Ovary (tissue), 9 donors: ENCODE measurements around the gene ADGRB3. TPM values are rescaled to one million over a fixed set of nuclear protein-coding genes. Genes with fewer than 3 reads are reported as not detected.
"Not testable (repeated sequence)": the region's sequence is repeated elsewhere in the genome, so short reads cannot be mapped to it uniquely, and the experiment has no call there.

ENCODE experiments used
- DNase-seq, 5 donors: peaks; one replicate each; pipeline ENCODE4 v3.0.0-alpha.2; 2019 to 2020
- H3K27ac ChIP-seq, 2 donors: fragments of 200-600 bp; one replicate each; pipeline versions ENCODE4 v1.5.1 to v1.8.0; 2019 to 2022
- H3K27me3 ChIP-seq: fragments of 200-600 bp; one replicate; pipeline ENCODE4 v1.8.0; 2022
- H3K36me3 ChIP-seq: fragments of 200-600 bp; sonication (generic); one replicate; pipeline ENCODE4 v1.5.1; 2019
- H3K4me1 ChIP-seq: one replicate; pipeline ENCODE4 v1.8.1; 2013; ENCODE audit warnings: mild to moderate bottlenecking, moderate library complexity; ENCODE audit not compliant: insufficient read depth
- H3K4me3 ChIP-seq: fragments of 200-600 bp; sonication (generic); one replicate; pipeline ENCODE4 v1.5.1; 2017
- H3K9me3 ChIP-seq, 2 donors: fragments of 200-600 bp in 1 of 2; sonication (generic) in 1 of 2; one replicate each; pipeline versions ENCODE4 v1.5.1 to v1.8.1; 2013 to 2019; ENCODE audit warnings: mild to moderate bottlenecking in 1 of 2, moderate library complexity in 1 of 2
- CTCF ChIP-seq, 3 donors: fragments of 450-650 bp in 2 of 3; fragments of 200-600 bp in 1 of 3; IDR thresholded peaks; one replicate each; pipeline versions ENCODE4 v1.5.1 to v1.8.0; 2016 to 2022; ENCODE audit warnings: antibody characterized with exemption in 3 of 3, mild to moderate bottlenecking in 1 of 3
- EP300 ChIP-seq: sonication (generic); formaldehyde crosslinking; IDR thresholded peaks from one replicate; pipeline ENCODE4 v1.6.1; 2017; ENCODE audit warnings: antibody characterized with exemption
- POLR2A ChIP-seq: fragments of 450-650 bp; IDR thresholded peaks from one replicate; pipeline ENCODE4 v1.6.1; 2017; ENCODE audit warnings: antibody characterized with exemption, mild to moderate bottlenecking, moderate library complexity
- WGBS, 3 donors: extraction: QIAGEN DNeasy Blood & Tissue Kit in 1 of 3; methylation state at CpG; one replicate each; pipeline versions ENCODE4 v1.1.5 to v1.1.7; 2013 to 2017; 5-methylcytosine and 5-hydroxymethylcytosine counted together
- intact Hi-C, 4 donors: fragments of 100-400 bp; cut with DNase I; formaldehyde crosslinking; loops; one replicate each; pipeline versions ENCODE4 v1.11.0 to v1.15.1; 2022 to 2023
- polyA plus RNA-seq, 2 donors: library from polyadenylated mRNA; stranded (reverse); fragments of 200-250 nt in 1 of 2; fragments of 350-450 nt in 1 of 2; fragmentation: Illumina TruSeq in 1 of 2; extraction: RNeasy Lipid Tissue Mini Kit (QIAGEN cat#74804) in 1 of 2; gene quantifications; one replicate each; pipeline ENCODE4 v1.2.3, GENCODE V29; 2013 to 2014
- total RNA-seq, 7 donors: library from RNA; depleted of rRNA in 2 of 7; stranded (reverse); fragments of >200 nt in 2 of 7; fragmentation: NEBNext Ultra II Directional in 3 of 7; extraction: Animal tissue kit (Norgen Biotek cat#: 25700) in 3 of 7; gene quantifications; one replicate each; pipeline versions ENCODE4 v1.1.0 to v1.2.4, GENCODE V29; 2016 to 2023
- donor health status: DM: no; HTN: no; CAD: no; lungs with moderate emphysema.
- donor health status: DM: no; HTN: no; CAD: no.
- donor health status: Bipolar disorder and iron deficiency.
- donor health status: DM: yes; HTN: yes; CAD: no.
- donor health status: DM: no; HTN: no; CAD: no.
- donor health status: DM: yes; HTN: yes; CAD: no.

Gene ADGRB3
- total and polyA plus RNA-seq, 9 donors = 0.28 to 3.0 (median 1.4) TPM

GRCh38 chr6:69102416-69102815, 467.3 kb downstream of the ADGRB3 start:
- 77 to 83% (median 77%) methylated on average over 2 of the region's 2 CpGs for WGBS, 3 donors
- DNase-seq = no peak
- intact Hi-C loops = loop anchor here in 1 of 4 donors (10.0 kb wide), 1 partner anchor 1632 kb away; no protein-coding TSS in a partner anchor
- Histone ChIP-seq H3K9me3 (no peaks in the 10 kb centered on the region), H3K36me3 (no peaks in the 10 kb centered on the region), H3K4me3 (no peak overlapping the region), H3K4me1 (no peaks in the 10 kb centered on the region), H3K27ac (no peak overlapping the region), H3K27me3 (no peaks in the 10 kb centered on the region)
- TF ChIP-seq CTCF (IDR thresholded peaks at IDR 0.05) (no peak), EP300 (no peak), POLR2A (no peak)

- Histone ChIP-seq H3K4me3 (no peak overlapping the region), H3K9me3 (no peaks in the 10 kb centered on the region), H3K4me1 (no peaks in the 10 kb centered on the region), H3K27me3 (no peaks in the 10 kb centered on the region), H3K36me3 (no peaks in the 10 kb centered on the region), H3K27ac (no peak overlapping the region)
- TF ChIP-seq EP300 (no peak), POLR2A (no peak)
- 63 to 73% (median 67%) methylated on average over 3 of the region's 3 CpGs for WGBS, 3 donors
- intact Hi-C loops = loop anchor here in 1 of 4 donors (10.0 kb wide), 1 partner anchor 1630 kb away; no protein-coding TSS in a partner anchor
- no peak for DNase-seq
These were observed 470.2 kb downstream of the ADGRB3 start for GRCh38 chr6:69105288-69105687.

- no peak for DNase-seq
- Histone ChIP-seq H3K9me3 (no peaks in the 10 kb centered on the region), H3K27ac (no peak overlapping the region), H3K36me3 (no peaks in the 10 kb centered on the region), H3K4me1 (no peaks in the 10 kb centered on the region), H3K27me3 (no peaks in the 10 kb centered on the region), H3K4me3 (no peak overlapping the region)
- WGBS, 3 donors = 80 to 89% (median 86%) methylated on average over 3 of the region's 3 CpGs
- intact Hi-C loops = loop anchor here in 1 of 4 donors (10.0 kb wide), 1 partner anchor 1628 kb away; no protein-coding TSS in a partner anchor
- no peak for TF ChIP-seq EP300
- no peak for TF ChIP-seq POLR2A
- TF ChIP-seq CTCF (IDR thresholded peaks at IDR 0.05) = no peak
These were observed 471.4 kb downstream of the ADGRB3 start for GRCh38 chr6:69106511-69106910.

- intact Hi-C loops = no loop called here
- TF ChIP-seq POLR2A (no peak), EP300 (no peak), CTCF (IDR thresholded peaks at IDR 0.05) (no peak)
- Histone ChIP-seq H3K27ac (no peak overlapping the region), H3K9me3 (no peaks in the 10 kb centered on the region), H3K36me3 (no peaks in the 10 kb centered on the region), H3K4me1 (no peaks in the 10 kb centered on the region), H3K4me3 (no peak overlapping the region), H3K27me3 (no peaks in the 10 kb centered on the region)
- WGBS, 3 donors = 63 to 64% (median 64%) methylated on average over 2 of the region's 2 CpGs
- no peak for DNase-seq
These were observed 476.2 kb downstream of the ADGRB3 start for GRCh38 chr6:69111301-69111700.

GRCh38 chr6:69116658-69117057, 481.6 kb downstream of the ADGRB3 start:
- 81 to 86% (median 84%) methylated on average over 2 of the region's 2 CpGs for WGBS, 3 donors
- no peaks in the 10 kb centered on the region for H3K9me3 ChIP-seq
- H3K4me3 ChIP-seq = no peak overlapping the region
- no peaks in the 10 kb centered on the region for H3K4me1 ChIP-seq
- no peak for DNase-seq
- intact Hi-C loops = no loop called here
- H3K27ac ChIP-seq = no peak overlapping the region
- H3K27me3 ChIP-seq = no peaks in the 10 kb centered on the region
- no peaks in the 10 kb centered on the region for H3K36me3 ChIP-seq
- no peak for TF ChIP-seq POLR2A
- TF ChIP-seq EP300 = no peak
- TF ChIP-seq CTCF (IDR thresholded peaks at IDR 0.05) = no peak

- H3K9me3 ChIP-seq, H3K27ac ChIP-seq, DNase-seq, intact Hi-C loops, H3K27me3 ChIP-seq, H3K4me3 ChIP-seq, H3K36me3 ChIP-seq, H3K4me1 ChIP-seq: not testable (repeated sequence)
- 89 to 91% (median 89%) methylated on average over 39 to 51 of the region's 51 CpGs for WGBS, 3 donors
These were observed 486.7 kb downstream of the ADGRB3 start for GRCh38 chr6:69121461-69122406.
